Lung (tissue), 12 donors: ENCODE measurements around the gene ELFN1. TPM values are rescaled to one million over a fixed set of nuclear protein-coding genes. Genes with fewer than 3 reads are reported as not detected.

ENCODE experiments used
- ATAC-seq: fragments of 200-7000 bp; cut with Tn5 transposase; one replicate; pipeline ENCODE4 v1.9.1; 2020; ENCODE audit warnings: moderate number of reproducible peaks; ENCODE audit not compliant: insufficient read depth, low FRiP score
- DNase-seq, 3 donors: peaks; one replicate each; pipeline ENCODE4 v3.0.0-alpha.2; 2013 to 2017
- H3K27ac ChIP-seq, 2 donors: one replicate each; pipeline ENCODE4 v1.5.1; 2013; ENCODE audit warnings: mild to moderate bottlenecking in 2 of 2, moderate library complexity in 2 of 2, control low read depth in 1 of 2, inconsistent platforms in 1 of 2, low read depth in 1 of 2, low read length in 1 of 2
- H3K27me3 ChIP-seq, 3 donors: one replicate each; pipeline ENCODE4 v1.5.1; 2013; ENCODE audit warnings: low read length in 2 of 3; ENCODE audit not compliant: control insufficient read depth in 3 of 3, insufficient read depth in 3 of 3
- H3K36me3 ChIP-seq, 4 donors: one replicate each; pipeline ENCODE4 v1.5.1; 2013; ENCODE audit warnings: low read length in 4 of 4, mild to moderate bottlenecking in 1 of 4, moderate library complexity in 1 of 4; ENCODE audit not compliant: control insufficient read depth in 4 of 4, insufficient read depth in 4 of 4
- H3K4me1 ChIP-seq, 5 donors: one replicate each; pipeline ENCODE4 v1.5.1; 2013; ENCODE audit warnings: low read length in 5 of 5, mild to moderate bottlenecking in 2 of 5, moderate library complexity in 1 of 5; ENCODE audit not compliant: control insufficient read depth in 5 of 5, insufficient read depth in 5 of 5
- H3K4me3 ChIP-seq: one replicate; pipeline ENCODE4 v1.5.1; 2013; ENCODE audit warnings: mild to moderate bottlenecking, control low read depth, moderate library complexity
- H3K9ac ChIP-seq, 2 donors: one replicate each; pipeline ENCODE4 v1.5.1; 2013; ENCODE audit warnings: low read length in 2 of 2, control low read depth in 1 of 2; ENCODE audit not compliant: insufficient read depth in 1 of 2
- H3K9me3 ChIP-seq, 4 donors: one replicate each; pipeline ENCODE4 v1.5.1; 2013; ENCODE audit warnings: low read length in 3 of 4, mild to moderate bottlenecking in 1 of 4, moderate library complexity in 1 of 4; ENCODE audit not compliant: control insufficient read depth in 4 of 4, insufficient read depth in 3 of 4
- WGBS, 2 donors: extraction: QIAGEN DNeasy Blood & Tissue Kit; methylation state at CpG; one replicate each; pipeline ENCODE4 v1.1.7; 2013; 5-methylcytosine and 5-hydroxymethylcytosine counted together
- polyA plus RNA-seq, 2 donors: library from polyadenylated mRNA; stranded (reverse); fragments of 200-250 nt; gene quantifications; one replicate each; pipeline ENCODE4 v1.2.1, GENCODE V29; 2013
- total RNA-seq, 2 donors: library from RNA; depleted of rRNA in 1 of 2; stranded (reverse); fragments of >200 nt in 1 of 2; gene quantifications; one replicate each; pipeline ENCODE4 v1.2.1, GENCODE V29; 2014 to 2021
- TF ChIP-seq, protein P1 (sequence below): IDR thresholded peaks from 2 replicates; pipeline ENCODE4 v1.5.1; 2012; ENCODE audit warnings: mild to moderate bottlenecking; ENCODE audit errors: control extremely low read depth, extremely low read depth
- donor health status: control.
- donor health status: control.
- donor health status: Bipolar disorder and iron deficiency.
- donor health status: healthy.
- donor health status: DM: yes; HTN: yes; CAD: no.

The ELFN1 gene
- total and polyA plus RNA-seq, 4 donors = 0.43 to 1.4 (median 1.0) TPM

DNA sequence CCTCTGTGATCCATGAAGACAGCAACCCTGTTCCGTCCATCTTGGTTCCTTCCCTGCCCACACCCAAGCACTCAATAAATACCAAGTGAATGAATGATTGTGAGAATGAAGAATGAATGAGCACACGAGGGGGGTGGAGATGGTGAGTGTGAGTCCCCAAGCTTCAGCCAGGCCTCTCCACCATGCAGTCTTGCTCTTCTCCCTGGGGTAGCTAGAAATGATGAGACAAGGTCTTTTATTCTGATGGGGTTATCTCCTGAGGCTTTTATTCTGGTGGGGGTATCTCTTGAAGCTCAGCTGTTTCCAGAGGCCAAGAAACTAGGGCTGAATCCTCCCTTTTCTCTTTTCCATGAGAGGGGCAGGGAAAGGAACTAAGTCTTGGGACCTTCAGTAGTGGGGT, 57.0 kb downstream of the ELFN1 start:
- H3K27me3 ChIP-seq = peaks cover 0 to 5% (median 0%) of the 10 kb centered on the region in 3 donors
- ATAC-seq = no peak
- H3K4me3 ChIP-seq = no peak overlapping the region
- TF ChIP-seq, protein P1, sequence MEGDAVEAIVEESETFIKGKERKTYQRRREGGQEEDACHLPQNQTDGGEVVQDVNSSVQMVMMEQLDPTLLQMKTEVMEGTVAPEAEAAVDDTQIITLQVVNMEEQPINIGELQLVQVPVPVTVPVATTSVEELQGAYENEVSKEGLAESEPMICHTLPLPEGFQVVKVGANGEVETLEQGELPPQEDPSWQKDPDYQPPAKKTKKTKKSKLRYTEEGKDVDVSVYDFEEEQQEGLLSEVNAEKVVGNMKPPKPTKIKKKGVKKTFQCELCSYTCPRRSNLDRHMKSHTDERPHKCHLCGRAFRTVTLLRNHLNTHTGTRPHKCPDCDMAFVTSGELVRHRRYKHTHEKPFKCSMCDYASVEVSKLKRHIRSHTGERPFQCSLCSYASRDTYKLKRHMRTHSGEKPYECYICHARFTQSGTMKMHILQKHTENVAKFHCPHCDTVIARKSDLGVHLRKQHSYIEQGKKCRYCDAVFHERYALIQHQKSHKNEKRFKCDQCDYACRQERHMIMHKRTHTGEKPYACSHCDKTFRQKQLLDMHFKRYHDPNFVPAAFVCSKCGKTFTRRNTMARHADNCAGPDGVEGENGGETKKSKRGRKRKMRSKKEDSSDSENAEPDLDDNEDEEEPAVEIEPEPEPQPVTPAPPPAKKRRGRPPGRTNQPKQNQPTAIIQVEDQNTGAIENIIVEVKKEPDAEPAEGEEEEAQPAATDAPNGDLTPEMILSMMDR = no peak
- 86 to 90% methylated on average over 2 of the region's 2 CpGs for WGBS, 2 donors
- peaks cover 0 to 26% (median 5%) of the 10 kb centered on the region in 4 donors for H3K9me3 ChIP-seq
- peaks cover 0 to 8% (median 0%) of the 10 kb centered on the region in 5 donors for H3K4me1 ChIP-seq
- no peak overlapping the region for H3K9ac ChIP-seq
- H3K27ac ChIP-seq = no peak overlapping the region
- DNase-seq = no peak
- H3K36me3 ChIP-seq = peaks cover 0 to 6% (median 0%) of the 10 kb centered on the region in 4 donors

DNA sequence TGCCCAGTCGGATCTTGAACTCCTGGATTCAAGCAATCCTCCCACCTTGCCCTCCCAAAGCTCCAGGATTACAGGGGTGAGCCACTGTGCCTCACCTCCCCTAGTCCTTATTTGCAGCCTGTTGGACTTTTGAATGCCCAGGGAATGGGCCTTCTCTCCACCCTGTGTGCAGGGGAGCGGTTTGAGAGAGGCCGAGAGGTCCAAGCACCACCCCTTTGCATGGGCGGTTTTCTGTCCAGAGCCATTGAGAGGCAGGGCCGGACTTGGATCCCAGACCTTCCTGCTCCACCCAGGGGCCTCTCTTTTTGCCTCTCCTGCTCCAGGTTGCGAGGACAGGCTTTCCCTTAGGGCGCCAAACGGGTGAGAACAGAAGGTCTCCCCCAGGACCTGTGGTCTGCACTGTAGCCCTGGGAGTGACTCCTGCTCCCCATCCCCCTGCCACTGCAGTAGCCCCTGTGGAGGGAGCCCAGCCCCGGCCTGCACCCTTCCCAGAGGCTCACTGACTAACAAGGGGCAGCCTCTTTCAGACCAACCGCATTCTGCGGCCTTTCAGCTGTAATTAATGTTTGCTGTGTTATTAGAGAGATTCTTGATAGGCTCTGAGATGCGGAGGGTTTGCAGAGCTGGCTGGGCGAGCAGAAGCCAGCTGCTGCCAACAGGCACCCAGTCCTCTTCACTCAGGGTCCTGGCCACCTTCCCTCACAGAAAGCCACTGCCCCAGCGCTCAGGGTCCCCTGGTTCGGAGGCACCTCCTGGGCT, 57.9 kb downstream of the ELFN1 start:
- H3K9ac ChIP-seq = no peak overlapping the region
- DNase-seq (no peak), ATAC-seq (no peak)
- peaks cover 0 to 6% (median 0%) of the 10 kb centered on the region in 4 donors for H3K36me3 ChIP-seq
- TF ChIP-seq, protein P1 = no peak
- H3K4me1 ChIP-seq = peaks cover 0 to 8% (median 0%) of the 10 kb centered on the region in 5 donors
- WGBS, 2 donors = 77 to 83% methylated on average over 15 of the region's 15 CpGs
- H3K4me3 ChIP-seq = no peak overlapping the region
- peaks cover 0 to 5% (median 0%) of the 10 kb centered on the region in 3 donors for H3K27me3 ChIP-seq
- peaks cover 0 to 26% (median 5%) of the 10 kb centered on the region in 4 donors for H3K9me3 ChIP-seq
- no peak overlapping the region for H3K27ac ChIP-seq

DNA sequence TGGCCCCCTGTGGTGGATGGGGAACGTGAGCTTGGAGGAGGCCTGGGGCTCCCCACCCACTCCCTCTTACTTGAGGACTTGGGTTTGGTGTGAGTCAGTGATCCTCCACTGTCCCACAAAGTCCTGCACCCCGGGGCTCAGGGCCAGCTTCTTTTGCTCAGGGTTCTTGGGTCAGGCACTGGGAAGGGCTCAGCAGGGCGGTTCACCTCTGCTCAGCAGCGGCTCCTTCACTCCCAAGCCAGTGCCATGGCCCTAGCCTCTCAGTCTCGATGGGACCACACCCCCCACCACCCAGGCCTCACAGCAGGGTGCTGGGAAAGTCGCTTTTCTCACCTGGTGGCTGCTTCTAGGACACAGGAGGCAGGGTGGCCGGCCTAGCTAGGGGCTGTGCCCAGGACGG, 59.1 kb downstream of the ELFN1 start:
- H3K36me3 ChIP-seq = peaks cover 0 to 6% (median 0%) of the 10 kb centered on the region in 4 donors
- 92 to 95% methylated on average over 8 of the region's 8 CpGs for WGBS, 2 donors
- H3K27me3 ChIP-seq = peaks cover 0 to 7% (median 0%) of the 10 kb centered on the region in 3 donors
- no peak overlapping the region for H3K9ac ChIP-seq
- ATAC-seq (no peak), DNase-seq (no peak)
- H3K4me3 ChIP-seq = no peak overlapping the region
- peaks cover 0 to 22% (median 3%) of the 10 kb centered on the region in 4 donors for H3K9me3 ChIP-seq
- H3K4me1 ChIP-seq = peaks cover 0 to 8% (median 0%) of the 10 kb centered on the region in 5 donors
- H3K27ac ChIP-seq = no peak overlapping the region
- TF ChIP-seq, protein P1 = no peak
